ENCODE results near the gene NDST1. TPM values are rescaled to one million over a fixed set of nuclear protein-coding genes. Genes with fewer than 3 reads are reported as not detected.
"Not testable (repeated sequence)": the region's sequence is repeated elsewhere in the genome, so short reads cannot be mapped to it uniquely, and the experiment has no call there.

NDST1 gene
- total RNA-seq, 4 donors from 2014 or later, result 36.1 to 70.5 (median 50.5) TPM

DNA sequence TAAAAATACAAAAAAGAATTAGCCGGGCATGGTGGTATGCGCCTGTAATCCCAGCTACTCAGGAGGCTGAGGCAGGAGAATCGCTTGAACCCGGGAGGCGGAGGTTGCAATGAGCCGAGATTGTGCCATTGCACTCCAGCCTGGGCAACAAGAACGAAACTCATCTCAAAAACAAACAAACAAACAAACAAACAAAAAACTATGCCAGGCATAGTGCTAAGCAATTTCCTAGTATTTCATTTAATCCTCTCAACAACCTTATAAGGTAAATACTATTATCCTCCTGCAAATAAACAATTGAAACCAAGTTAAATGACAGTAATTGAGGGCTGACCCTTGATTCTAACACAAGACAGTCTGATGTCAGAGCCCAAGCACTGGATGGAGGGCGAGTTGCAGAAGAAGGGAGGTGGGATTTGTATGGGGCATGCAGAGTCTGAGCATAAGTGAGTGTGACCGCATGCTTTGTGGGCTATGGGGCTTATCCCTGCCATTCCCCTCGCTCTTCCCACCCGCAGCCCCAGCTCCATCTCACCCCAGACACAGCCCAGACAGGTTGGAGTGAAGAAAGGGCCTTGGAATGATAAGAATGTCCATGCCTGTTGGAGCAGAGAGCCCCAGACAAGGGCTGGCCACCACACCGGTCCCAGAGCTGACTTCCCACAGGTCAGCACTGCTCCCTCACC lies 34.1 kb upstream of the NDST1 start:
- no peaks in the 10 kb centered on the region for H3K9me3 ChIP-seq
- intact Hi-C loops (cut with DNase I; ENCODE audit: low total_unique reads), result no loop called here
- H3K4me1 ChIP-seq, result no peaks in the 10 kb centered on the region
- H3K27ac ChIP-seq, result no peak overlapping the region
- TF ChIP-seq POLR2A (IDR thresholded peaks at IDR 0.05), result no peak
- H3K36me3 ChIP-seq, result no peaks in the 10 kb centered on the region
- no peak overlapping the region for H3K4me3 ChIP-seq
- in situ Hi-C loops (cut with MboI; ENCODE audit: low sequenced_read_pairs in 4 of 4), result loop anchor here in 2 of 4 donors (25.0 kb wide), 1 partner anchor 238 kb away; the partner anchor contains the start of gene RBM22 (in 2 of the 2)
- no peaks in the 10 kb centered on the region for H3K27me3 ChIP-seq
- no peak for ATAC-seq
- DNase-seq, result no peak

DNA sequence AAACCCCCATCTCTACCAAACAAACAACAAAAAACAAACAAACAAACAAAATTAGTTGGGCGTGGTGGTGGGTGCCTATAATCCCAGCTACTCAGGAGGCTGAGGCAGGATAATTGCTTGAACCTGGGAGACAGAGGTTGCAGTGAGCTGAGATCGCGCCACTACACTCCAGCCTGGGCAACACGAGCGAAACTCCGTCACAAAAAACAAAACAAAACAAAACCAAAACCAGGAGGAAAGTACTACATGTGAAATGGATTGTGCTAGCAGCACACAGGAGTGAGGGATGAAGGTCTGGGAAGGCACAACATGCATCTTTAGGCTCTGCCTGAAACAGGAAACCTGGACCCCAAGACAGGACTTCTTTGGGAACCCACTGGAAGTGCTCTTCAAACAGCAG lies 31.4 kb upstream of the NDST1 start:
- DNase-seq; H3K4me1 ChIP-seq; intact Hi-C loops (cut with DNase I; ENCODE audit: low total_unique reads); H3K36me3 ChIP-seq; ATAC-seq; H3K27me3 ChIP-seq; H3K9me3 ChIP-seq; H3K27ac ChIP-seq; in situ Hi-C loops (cut with MboI; ENCODE audit: low sequenced_read_pairs in 4 of 4); H3K4me3 ChIP-seq: not testable (repeated sequence)

DNA sequence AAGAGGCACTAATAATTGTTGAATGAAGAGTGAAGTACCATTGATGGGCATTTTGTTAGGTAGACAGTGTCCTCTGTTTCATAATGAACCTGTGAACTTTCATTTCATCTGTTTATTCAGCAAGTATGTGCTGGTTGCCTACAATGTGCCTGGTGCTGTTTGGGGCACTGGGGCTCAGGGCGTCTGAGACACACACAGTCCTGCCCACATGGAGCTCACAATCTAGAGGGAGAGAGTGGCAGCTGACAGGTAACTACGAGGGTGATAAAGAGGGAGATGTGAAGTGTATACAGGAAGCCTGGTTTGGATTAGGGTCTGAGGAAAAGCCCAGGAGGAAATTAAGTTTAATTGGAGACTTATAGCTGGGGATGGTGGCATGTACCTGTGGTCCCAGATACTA lies 28.5 kb upstream of the NDST1 start:
- intact Hi-C loops (cut with DNase I; ENCODE audit: low total_unique reads) (no loop called here), in situ Hi-C loops (cut with MboI; ENCODE audit: low sequenced_read_pairs in 4 of 4) (no loop called here)
- DNase-seq (no peak), ATAC-seq (no peak)
- no peak overlapping the region for H3K27ac ChIP-seq
- TF ChIP-seq, protein P1, sequence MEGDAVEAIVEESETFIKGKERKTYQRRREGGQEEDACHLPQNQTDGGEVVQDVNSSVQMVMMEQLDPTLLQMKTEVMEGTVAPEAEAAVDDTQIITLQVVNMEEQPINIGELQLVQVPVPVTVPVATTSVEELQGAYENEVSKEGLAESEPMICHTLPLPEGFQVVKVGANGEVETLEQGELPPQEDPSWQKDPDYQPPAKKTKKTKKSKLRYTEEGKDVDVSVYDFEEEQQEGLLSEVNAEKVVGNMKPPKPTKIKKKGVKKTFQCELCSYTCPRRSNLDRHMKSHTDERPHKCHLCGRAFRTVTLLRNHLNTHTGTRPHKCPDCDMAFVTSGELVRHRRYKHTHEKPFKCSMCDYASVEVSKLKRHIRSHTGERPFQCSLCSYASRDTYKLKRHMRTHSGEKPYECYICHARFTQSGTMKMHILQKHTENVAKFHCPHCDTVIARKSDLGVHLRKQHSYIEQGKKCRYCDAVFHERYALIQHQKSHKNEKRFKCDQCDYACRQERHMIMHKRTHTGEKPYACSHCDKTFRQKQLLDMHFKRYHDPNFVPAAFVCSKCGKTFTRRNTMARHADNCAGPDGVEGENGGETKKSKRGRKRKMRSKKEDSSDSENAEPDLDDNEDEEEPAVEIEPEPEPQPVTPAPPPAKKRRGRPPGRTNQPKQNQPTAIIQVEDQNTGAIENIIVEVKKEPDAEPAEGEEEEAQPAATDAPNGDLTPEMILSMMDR (IDR thresholded peaks at IDR 0.05 in 4 of 5, conservative IDR thresholded peaks at IDR 0.05 in 1 of 5), result no peak
- no peaks in the 10 kb centered on the region for H3K27me3 ChIP-seq
- H3K9me3 ChIP-seq, result no peaks in the 10 kb centered on the region
- no peaks in the 10 kb centered on the region for H3K4me1 ChIP-seq
- H3K36me3 ChIP-seq, result no peaks in the 10 kb centered on the region
- H3K4me3 ChIP-seq, result no peak overlapping the region

DNA sequence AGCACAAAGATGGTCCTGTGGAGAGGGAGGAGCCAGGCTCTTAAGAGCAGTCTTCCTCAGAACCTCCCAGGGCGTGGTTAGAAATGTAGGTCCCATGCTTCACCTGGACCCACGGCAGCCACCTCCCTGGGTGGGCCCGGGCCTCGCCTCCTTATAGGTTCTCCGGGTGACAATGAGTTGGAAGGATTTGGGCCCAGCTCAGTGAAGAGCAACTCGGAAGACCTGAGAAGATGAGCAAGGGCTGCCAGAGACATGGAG lies 26.3 kb upstream of the NDST1 start:
- intact Hi-C loops (cut with DNase I; ENCODE audit: low total_unique reads), result no loop called here
- TF ChIP-seq, protein P1 (IDR thresholded peaks at IDR 0.05 in 4 of 5, conservative IDR thresholded peaks at IDR 0.05 in 1 of 5), result no peak
- no peak for TF ChIP-seq POLR2A (IDR thresholded peaks at IDR 0.05)

DNA sequence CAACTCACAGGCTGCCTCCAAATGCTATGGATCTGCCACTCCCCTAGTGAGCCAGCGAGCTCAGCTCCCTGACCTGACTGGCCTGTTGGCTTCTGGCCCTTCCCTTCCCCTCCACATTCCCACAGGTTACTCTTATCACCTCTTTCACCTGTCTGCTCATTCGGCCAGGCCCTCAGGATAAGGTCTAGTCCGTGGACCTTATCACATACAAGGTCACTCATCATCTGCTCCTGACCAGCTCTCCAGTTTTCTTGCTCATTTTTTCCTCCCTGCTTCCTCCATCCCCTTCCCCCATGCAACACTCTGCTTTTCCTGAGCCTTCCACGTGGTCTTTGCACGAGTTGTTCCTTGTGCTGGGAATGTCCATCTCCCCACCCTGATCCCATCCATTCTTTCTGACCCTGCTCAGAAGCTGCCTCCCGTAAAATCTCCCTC lies 25.9 kb upstream of the NDST1 start:
- Histone ChIP-seq H3K4me3 (no peak overlapping the region), H3K27ac (no peak overlapping the region), H3K9me3 (no peaks in the 10 kb centered on the region), H3K4me1 (peaks cover 3 to 4% of the 10 kb centered on the region in 2 donors), H3K36me3 (no peaks in the 10 kb centered on the region), H3K27me3 (no peaks in the 10 kb centered on the region)
- DNase-seq (no peak), ATAC-seq (no peak)
- intact Hi-C loops (cut with DNase I; ENCODE audit: low total_unique reads) (no loop called here), in situ Hi-C loops (cut with MboI; ENCODE audit: low sequenced_read_pairs in 4 of 4) (no loop called here)
- TF ChIP-seq POLR2A (IDR thresholded peaks at IDR 0.05), result no peak
- TF ChIP-seq, protein P1 (IDR thresholded peaks at IDR 0.05 in 4 of 5, conservative IDR thresholded peaks at IDR 0.05 in 1 of 5), result no peak

More for the DNA sequence above, 26.3 kb upstream of the NDST1 start:
- no peaks in the 10 kb centered on the region for H3K36me3 ChIP-seq
- no peaks in the 10 kb centered on the region for H3K9me3 ChIP-seq
- H3K4me3 ChIP-seq, result no peak overlapping the region
- in situ Hi-C loops (cut with MboI; ENCODE audit: low sequenced_read_pairs in 4 of 4), result no loop called here
- DNase-seq (no peak), ATAC-seq (no peak)
- no peaks in the 10 kb centered on the region for H3K4me1 ChIP-seq
- no peak overlapping the region for H3K27ac ChIP-seq
- H3K27me3 ChIP-seq, result no peaks in the 10 kb centered on the region

Data from gastrocnemius medialis (tissue), 4 donors.